ENCODE data around the gene SCYGR8. TPM values are rescaled to one million over a fixed set of nuclear protein-coding genes. Genes with fewer than 3 reads are reported as not detected.

Gene SCYGR8
- total and polyA plus RNA-seq, 2 donors (not counting 3 experiments of a cell fraction or from before 2014, with no cell fraction given), result not detected

DNA sequence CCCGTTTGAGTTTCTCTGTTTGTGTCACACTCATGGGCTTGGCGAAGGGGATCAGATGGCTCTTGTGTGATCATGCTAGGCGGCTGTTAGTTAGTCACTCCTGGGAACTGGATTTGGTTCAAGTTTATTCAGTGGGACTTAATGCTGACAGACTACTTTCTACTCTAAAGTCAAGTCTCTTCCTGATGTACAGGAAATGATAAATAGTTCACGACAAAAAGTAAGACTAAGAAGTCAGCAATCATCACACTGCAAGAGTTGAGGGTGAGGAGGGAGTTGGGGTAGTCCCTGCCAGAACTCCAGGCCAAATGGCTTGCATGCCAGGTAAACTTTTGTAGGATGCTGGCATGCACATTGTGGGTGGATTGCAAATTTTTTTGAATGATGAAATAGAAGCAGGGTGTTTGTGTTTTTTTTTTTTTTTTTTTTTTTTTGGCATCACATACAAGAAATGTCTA lies 42.9 kb downstream of the SCYGR8 start:
- Histone ChIP-seq H3K27ac (ENCODE audit: insufficient read depth, low read depth, low read length) (no peak overlapping the region), H3K4me2 (ENCODE audit: insufficient read depth, low read length) (no peak overlapping the region), H3K9me1 (replicated peaks; ENCODE audit: control insufficient read depth, extremely low read depth, insufficient read depth, low read length) (no peaks in the 10 kb centered on the region), H3K27me3 (ENCODE audit: control insufficient read depth in 2 of 2, insufficient read depth in 2 of 2, low read length in 2 of 2) (no peaks in the 10 kb centered on the region), H3K79me2 (ENCODE audit: control insufficient read depth, insufficient read depth, low read length) (no peaks in the 10 kb centered on the region), H3K4me3 (replicated peaks in 1 of 3; ENCODE audit: insufficient read depth in 1 of 3, low read depth in 1 of 3, low read length in 3 of 3) (no peak overlapping the region), H3K9ac (replicated peaks; ENCODE audit: extremely low read depth, insufficient read depth, low read length) (no peak overlapping the region), H2AFZ (ENCODE audit: low read depth, low read length) (no peak overlapping the region), H3K36me3 (ENCODE audit: control insufficient read depth in 2 of 2, extremely low read depth in 1 of 2, insufficient read depth in 2 of 2, low read length in 2 of 2) (no peaks in the 10 kb centered on the region), H3K4me1 (ENCODE audit: control insufficient read depth, extremely low read depth, insufficient read depth, low read length) (peaks cover 5% of the 10 kb centered on the region), H4K20me1 (replicated peaks; ENCODE audit: control insufficient read depth, extremely low read depth, insufficient read depth, low read length) (no peaks in the 10 kb centered on the region), H3K9me3 (replicated peaks; ENCODE audit: control insufficient read depth, insufficient read depth, low read length) (no peaks in the 10 kb centered on the region)
- intact Hi-C loops (cut with micrococcal nuclease), result no loop called here
- POLR2A ChIA-PET, result no interaction called here
- TF ChIP-seq, protein P1, sequence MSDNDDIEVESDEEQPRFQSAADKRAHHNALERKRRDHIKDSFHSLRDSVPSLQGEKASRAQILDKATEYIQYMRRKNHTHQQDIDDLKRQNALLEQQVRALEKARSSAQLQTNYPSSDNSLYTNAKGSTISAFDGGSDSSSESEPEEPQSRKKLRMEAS (IDR thresholded peaks at IDR 0.05; ENCODE audit: insufficient read depth, insufficient read length), result no peak
- TF ChIP-seq FOS (IDR thresholded peaks at IDR 0.05; ENCODE audit: borderline replicate concordance, insufficient read depth, low read length), result no peak
- peak; percentile 40 for DNase-seq (ENCODE audit: low read depth, low spot score)
- no TSS peak for BruUV-seq (replicated peaks)
- CTCF ChIA-PET, result no interaction called here
- FAIRE-seq, result peak; percentile 81
- dilution Hi-C loops (cut with MboI; ENCODE audit: extremely low pct_ligation_motif_present, low sequenced_read_pairs), result no loop called here

DNA sequence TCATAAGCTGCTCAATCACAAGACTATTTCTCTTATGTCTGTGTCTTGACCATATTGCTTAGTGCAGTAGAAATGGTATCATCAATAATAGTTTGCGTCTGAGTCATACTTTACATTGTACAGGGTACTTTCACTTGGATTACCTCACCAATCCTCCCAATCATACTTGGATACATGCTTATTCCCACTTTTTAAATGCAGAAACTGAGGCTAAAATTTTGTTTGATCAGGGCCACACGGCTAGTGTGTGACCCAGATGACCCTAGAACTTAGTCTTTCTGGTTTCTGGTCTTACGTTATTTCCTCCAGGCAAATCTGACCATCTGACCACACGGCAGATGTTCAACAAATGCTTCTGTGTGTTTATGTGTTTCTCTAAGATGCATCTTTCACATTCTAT lies 44.1 kb downstream of the SCYGR8 start:
- Histone ChIP-seq H3K27me3 (ENCODE audit: control insufficient read depth in 2 of 2, insufficient read depth in 2 of 2, low read length in 2 of 2) (no peaks in the 10 kb centered on the region), H3K9me1 (replicated peaks; ENCODE audit: control insufficient read depth, extremely low read depth, insufficient read depth, low read length) (no peaks in the 10 kb centered on the region), H3K4me1 (ENCODE audit: control insufficient read depth, extremely low read depth, insufficient read depth, low read length) (peaks cover 5% of the 10 kb centered on the region), H3K4me3 (replicated peaks in 1 of 3; ENCODE audit: insufficient read depth in 1 of 3, low read depth in 1 of 3, low read length in 3 of 3) (no peak overlapping the region), H4K20me1 (replicated peaks; ENCODE audit: control insufficient read depth, extremely low read depth, insufficient read depth, low read length) (no peaks in the 10 kb centered on the region), H3K27ac (ENCODE audit: insufficient read depth, low read depth, low read length) (no peak overlapping the region), H3K9me3 (replicated peaks; ENCODE audit: control insufficient read depth, insufficient read depth, low read length) (no peaks in the 10 kb centered on the region), H3K9ac (replicated peaks; ENCODE audit: extremely low read depth, insufficient read depth, low read length) (no peak overlapping the region), H2AFZ (ENCODE audit: low read depth, low read length) (no peak overlapping the region), H3K36me3 (ENCODE audit: control insufficient read depth in 2 of 2, extremely low read depth in 1 of 2, insufficient read depth in 2 of 2, low read length in 2 of 2) (no peaks in the 10 kb centered on the region), H3K79me2 (ENCODE audit: control insufficient read depth, insufficient read depth, low read length) (no peaks in the 10 kb centered on the region), H3K4me2 (ENCODE audit: insufficient read depth, low read length) (no peak overlapping the region)
- FAIRE-seq (no peak), DNase-seq (ENCODE audit: low read depth, low spot score) (no peak)
- TF ChIP-seq JUN (IDR thresholded peaks at IDR 0.05; ENCODE audit: borderline replicate concordance, insufficient read depth, insufficient read length, low read depth), result peak; percentile 22
- TF ChIP-seq POLR2AphosphoS5 (IDR thresholded peaks at IDR 0.05; ENCODE audit: insufficient read depth, low read depth, low read length), result no peak
- intact Hi-C loops (cut with micrococcal nuclease) (no loop called here), dilution Hi-C loops (cut with MboI; ENCODE audit: extremely low pct_ligation_motif_present, low sequenced_read_pairs) (no loop called here)
- no TSS peak for BruUV-seq (replicated peaks)
- POLR2A ChIA-PET, result no interaction called here
- CTCF ChIA-PET, result no interaction called here

Measured in endothelial cell of umbilical vein (primary cell).